ENCODE measurements around the gene ARID1B. TPM values are rescaled to one million over a fixed set of nuclear protein-coding genes. Genes with fewer than 3 reads are reported as not detected.

The ARID1B gene
- total and polyA plus RNA-seq, 2 of the 13 experiments (the other 11 are each of a cell fraction or from before 2014, with no cell fraction given), result 20.1 to 32.6 TPM

- DNase-seq (ENCODE audit: low spot score) (no peak), ATAC-seq (no peak), FAIRE-seq (no peak)
- POLR2A ChIA-PET, result no interaction called here
- intact Hi-C loops (cut with micrococcal nuclease; ENCODE audit: unreplicated experiment) (no loop called here), in situ Hi-C loops (cut with HindIII; ENCODE audit: extremely low pct_ligation_motif_present, low pct_unique_long_range_greater_than_20kb) (no loop called here)
- Histone ChIP-seq H3K79me2 (ENCODE audit: insufficient read depth, low read length) (no peaks in the 10 kb centered on the region), H3K4me2 (ENCODE audit: low read depth, low read length) (no peak overlapping the region), H3K4me3 (replicated peaks in 1 of 3; ENCODE audit: insufficient read depth in 1 of 3, low read depth in 2 of 3, low read length in 3 of 3) (no peak overlapping the region), H3K27ac (ENCODE audit: extremely low read length, insufficient read depth, low read length) (no peak overlapping the region), H3K9ac (ENCODE audit: insufficient read depth, low read depth, low read length) (no peak overlapping the region), H3K36me3 (replicated peaks in 1 of 2; ENCODE audit: control insufficient read depth in 1 of 2, insufficient read depth in 2 of 2, low read length in 2 of 2) (peaks cover 1 to 6% of the 10 kb centered on the region in 2 experiments; a peak in 3 of 5 replicates), H3K27me3 (ENCODE audit: control insufficient read depth in 1 of 2, insufficient read depth in 2 of 2, low read length in 2 of 2) (no peaks in the 10 kb centered on the region), H3K9me3 (ENCODE audit: low read length) (no peaks in the 10 kb centered on the region), H4K20me1 (ENCODE audit: insufficient read depth, low read length) (no peaks in the 10 kb centered on the region), H3K4me1 (ENCODE audit: insufficient read depth, low read length) (peaks cover 7% of the 10 kb centered on the region; the same call in 1 of the 2 replicates), H2AFZ (ENCODE audit: low read length) (no peak overlapping the region)
- BruUV-seq (replicated peaks), result no TSS peak
- CTCF ChIA-PET (ENCODE audit: low intra/inter-chr PET ratio, low total read pairs), result no interaction called here
- WGBS (ENCODE audit: low lambda C conversion rate), result 97% methylated on average over 2 of the region's 2 CpGs
- TF ChIP-seq HINFP (CRISPR knock-in tag; IDR thresholded peaks at IDR 0.05; ENCODE audit: low read depth) (no peak), PRDM10 (CRISPR knock-in tag; IDR thresholded peaks at IDR 0.05; ENCODE audit: low read depth) (no peak)
These were observed 270.8 kb downstream of the ARID1B start for GRCh38 chr6:157047951-157048350.

GRCh38 chr6:157049133-157049532 is 272.0 kb downstream of the ARID1B start:
- in situ Hi-C loops (cut with HindIII; ENCODE audit: extremely low pct_ligation_motif_present, low pct_unique_long_range_greater_than_20kb), result no loop called here
- WGBS (ENCODE audit: low lambda C conversion rate), result 98% methylated on average over 5 of the region's 5 CpGs
- no peaks in the 10 kb centered on the region for H3K9me3 ChIP-seq (ENCODE audit: low read length)
- H3K36me3 ChIP-seq (replicated peaks in 1 of 2; ENCODE audit: control insufficient read depth in 1 of 2, insufficient read depth in 2 of 2, low read length in 2 of 2), result peaks cover 0 to 1% of the 10 kb centered on the region in 2 experiments; a peak in 2 of 5 replicates
- no peak overlapping the region for H3K27ac ChIP-seq (ENCODE audit: extremely low read length, insufficient read depth, low read length)
- no peaks in the 10 kb centered on the region for H3K27me3 ChIP-seq (ENCODE audit: control insufficient read depth in 1 of 2, insufficient read depth in 2 of 2, low read length in 2 of 2)
- ATAC-seq (no peak), DNase-seq (ENCODE audit: low spot score) (no peak), FAIRE-seq (no peak)
- BruUV-seq (replicated peaks), result no TSS peak
- ChIA-PET CTCF (ENCODE audit: low intra/inter-chr PET ratio, low total read pairs) (no interaction called here), POLR2A (no interaction called here)
- H3K4me2 ChIP-seq (ENCODE audit: low read depth, low read length), result no peak overlapping the region
- intact Hi-C loops (cut with micrococcal nuclease; ENCODE audit: unreplicated experiment), result no loop called here
- H3K9ac ChIP-seq (ENCODE audit: insufficient read depth, low read depth, low read length), result no peak overlapping the region
- no peaks in the 10 kb centered on the region for H3K79me2 ChIP-seq (ENCODE audit: insufficient read depth, low read length)
- no peak overlapping the region for H2AFZ ChIP-seq (ENCODE audit: low read length)
- peaks cover 7% of the 10 kb centered on the region; the same call in 1 of the 2 replicates for H3K4me1 ChIP-seq (ENCODE audit: insufficient read depth, low read length)
- H4K20me1 ChIP-seq (ENCODE audit: insufficient read depth, low read length), result no peaks in the 10 kb centered on the region
- no peak overlapping the region for H3K4me3 ChIP-seq (replicated peaks in 1 of 3; ENCODE audit: insufficient read depth in 1 of 3, low read depth in 2 of 3, low read length in 3 of 3)
- no peak for TF ChIP-seq ZNF318 (CRISPR knock-in tag; IDR thresholded peaks at IDR 0.05)
